HCT116 (cell line): ENCODE results near the gene PSMB5. TPM values are rescaled to one million over a fixed set of nuclear protein-coding genes. Genes with fewer than 3 reads are reported as not detected.

Experiments used
- ATAC-seq: fragments of 200-7000 bp; cut with Tn5 transposase; 2 replicates; pipeline ENCODE4 v1.9.1; 2020; ENCODE audit warnings: mild to moderate bottlenecking, moderate library complexity
- BruUV-seq: library from RNA; stranded (reverse); fragments of 400-500 nt; replicated peaks from 2 replicates; lab custom pipeline; 2021; lab: Mats Ljungman, UMichigan
- CTCF ChIA-PET: fragments of 300-600 bp; sonication (Branson Sonifier 250); formaldehyde crosslinking; loops from one replicate; lab custom pipeline; 2021; ENCODE audit warnings: antibody characterized with exemption; lab: Charles Lee
- POLR2A ChIA-PET: fragments of 300-600, 350-600 bp; sonication (Branson Sonifier 250); formaldehyde crosslinking; loops from one replicate; lab custom pipeline; 2021; ENCODE audit warnings: antibody characterized with exemption; lab: Charles Lee
- RAD21 ChIA-PET, 2 experiments: fragments of 300-600 bp; sonication (Branson Sonifier 250); formaldehyde crosslinking; loops; one replicate each; lab custom pipeline; 2023; ENCODE audit warnings: low total read pairs in 2 of 2; ENCODE audit not compliant: uncharacterized antibody in 2 of 2, unreplicated experiment in 2 of 2, low non-redundant PET in 1 of 2; lab: Charles Lee
- DNase-seq: peaks from one replicate; pipeline ENCODE4 v3.0.0-alpha.2; 2010; ENCODE audit warnings: low read depth, low spot score
- H2AFZ ChIP-seq: fragments of 200-600 bp; shearing (Covaris generic), sonication (generic); 2 replicates; pipeline ENCODE4 v1.6.1; 2017; ENCODE audit warnings: low read depth, mixed run types, mixed read lengths, antibody characterized with exemption, low read length; ENCODE audit not compliant: poor library complexity, severe bottlenecking
- H3K27ac ChIP-seq: 2 replicates; pipeline ENCODE4 v1.5.1; 2012; ENCODE audit warnings: low read depth, low read length
- H3K27me3 ChIP-seq: fragments of 200-600 bp; sonication (generic); 2 replicates; pipeline ENCODE4 v1.6.1; 2016; ENCODE audit warnings: mixed run types, low read length, mixed read lengths; ENCODE audit not compliant: insufficient read depth
- H3K36me3 ChIP-seq, 2 experiments: fragments of 200-500 bp in 1 of 2; fragments of 200-600 bp in 1 of 2; sonication (Bioruptor generic) in 1 of 2; sonication (generic) in 1 of 2; 2 replicates each; pipeline versions ENCODE4 v1.5.1 to v1.6.1; 2014 to 2016; ENCODE audit warnings: low read length in 2 of 2, inconsistent platforms in 1 of 2, mixed read lengths in 1 of 2, mixed run types in 1 of 2; ENCODE audit not compliant: insufficient read depth in 2 of 2, control insufficient read depth in 1 of 2
- H3K4me1 ChIP-seq, 2 experiments: fragments of 200-600 bp in 1 of 2; sonication (generic) in 1 of 2; 2 replicates each; pipeline versions ENCODE4 v1.5.1 to v1.6.1; 2012 to 2017; ENCODE audit warnings: low read length in 2 of 2, inconsistent platforms in 1 of 2, mild to moderate bottlenecking in 1 of 2, mixed read lengths in 1 of 2, mixed run types in 1 of 2, moderate library complexity in 1 of 2; ENCODE audit not compliant: insufficient read depth in 2 of 2, control insufficient read depth in 1 of 2
- H3K4me2 ChIP-seq: fragments of 200-600 bp; sonication (generic); 2 replicates; pipeline ENCODE4 v1.6.1; 2017; ENCODE audit warnings: mixed run types, low read length, mixed read lengths
- H3K4me3 ChIP-seq, 2 experiments: fragments of 200-600 bp in 1 of 2; sonication (generic) in 1 of 2; replicated peaks in 1 of 2; 2 replicates each; pipeline ENCODE4 v1.5.1; 2011 to 2016; ENCODE audit warnings: low read length in 2 of 2, control low read depth in 1 of 2, low read depth in 1 of 2, mild to moderate bottlenecking in 1 of 2, mixed read lengths in 1 of 2, mixed run types in 1 of 2
- H3K79me2 ChIP-seq: fragments of 200-600 bp; sonication (generic); 2 replicates; pipeline ENCODE4 v1.6.1; 2017; ENCODE audit warnings: mild to moderate bottlenecking, mixed run types, low read length, moderate library complexity, mixed read lengths; ENCODE audit not compliant: insufficient read depth
- H3K9ac ChIP-seq: fragments of 200-600 bp; sonication (generic); 2 replicates; pipeline ENCODE4 v1.6.1; 2016; ENCODE audit warnings: low read length, mixed read lengths
- H3K9me2 ChIP-seq: fragments of 200-600 bp; sonication (generic), shearing (Covaris generic); 2 replicates; pipeline ENCODE4 v1.6.1; 2017; ENCODE audit warnings: mixed run types, mild to moderate bottlenecking, moderate library complexity; ENCODE audit not compliant: insufficient read depth
- H3K9me3 ChIP-seq, 2 experiments: fragments of 200-500 bp in 1 of 2; fragments of 200-600 bp in 1 of 2; sonication (Bioruptor generic) in 1 of 2; sonication (generic) in 1 of 2; 2 replicates each; pipeline ENCODE4 v1.6.1; 2014 to 2017; ENCODE audit warnings: low read length in 2 of 2, mixed read lengths in 2 of 2, inconsistent platforms in 1 of 2, low read depth in 1 of 2, mild to moderate bottlenecking in 1 of 2, mixed run types in 1 of 2, moderate library complexity in 1 of 2; ENCODE audit not compliant: control insufficient read depth in 1 of 2, insufficient read depth in 1 of 2
- H4K20me1 ChIP-seq: fragments of 200-600 bp; sonication (generic), shearing (Covaris generic); 2 replicates; pipeline ENCODE4 v1.6.1; 2017; ENCODE audit warnings: mixed run types, mild to moderate bottlenecking, moderate library complexity; ENCODE audit not compliant: insufficient read depth
- ATF3 ChIP-seq: IDR thresholded peaks from 2 replicates; pipeline ENCODE4 v1.6.1; 2012
- CEBPB ChIP-seq: IDR thresholded peaks from 2 replicates; pipeline ENCODE4 v1.6.1; 2012; ENCODE audit warnings: low read depth
- EGR1 ChIP-seq: IDR thresholded peaks from 2 replicates; pipeline ENCODE4 v1.6.1; 2012; ENCODE audit warnings: low read depth
- ELF1 ChIP-seq: IDR thresholded peaks from 2 replicates; pipeline ENCODE4 v1.6.1; 2012; ENCODE audit warnings: low read depth, borderline replicate concordance
- EZH2phosphoT487 ChIP-seq: fragments of 200-600 bp; IDR thresholded peaks from 2 replicates; pipeline ENCODE4 v1.6.1; 2018; ENCODE audit warnings: antibody characterized with exemption, borderline replicate concordance
- JUND ChIP-seq: IDR thresholded peaks from 2 replicates; pipeline ENCODE4 v1.6.1; 2012
- MAX ChIP-seq: IDR thresholded peaks from 2 replicates; pipeline ENCODE4 v1.6.1; 2012
- RAD21 ChIP-seq: IDR thresholded peaks from 2 replicates; pipeline ENCODE4 v1.6.1; 2012; ENCODE audit warnings: low read depth, mild to moderate bottlenecking
- SIN3A ChIP-seq: IDR thresholded peaks from 2 replicates; pipeline ENCODE4 v1.6.1; 2012; ENCODE audit warnings: low read depth
- TCF7L2 ChIP-seq: IDR thresholded peaks from 2 replicates; pipeline ENCODE4 v1.7.0; 2011; ENCODE audit warnings: borderline replicate concordance, inconsistent platforms; ENCODE audit not compliant: insufficient read depth, insufficient read length; ENCODE audit errors: extremely low read depth
- ZBTB33 ChIP-seq: IDR thresholded peaks from 2 replicates; pipeline ENCODE4 v1.6.1; 2011; ENCODE audit warnings: mild to moderate bottlenecking, low read length, moderate library complexity; ENCODE audit not compliant: insufficient replicate concordance; ENCODE audit errors: extremely low read depth
- ZFX ChIP-seq: fragments of 450-650 bp; IDR thresholded peaks from 2 replicates; pipeline ENCODE4 v1.6.1; 2017
- ZNF274 ChIP-seq: fragments of 200-500 bp; sonication (Bioruptor generic); IDR thresholded peaks from 2 replicates; pipeline ENCODE4 v1.6.1; 2014; ENCODE audit warnings: mild to moderate bottlenecking, low read depth, low read length, inconsistent platforms
- intact Hi-C: fragments of 100-400 bp; cut with micrococcal nuclease; formaldehyde crosslinking; loops from 2 replicates; pipeline ENCODE4 v1.10.0; 2022
- total RNA-seq: library from RNA; stranded (reverse); gene quantifications from one replicate; pipeline ENCODE4 v1.2.1, GENCODE V29; 2021; ENCODE audit not compliant: unreplicated experiment
- TF ChIP-seq, protein P1 (sequence below), 3 experiments: fragments of 200-600 bp in 1 of 3; sonication (generic) in 1 of 3; IDR thresholded peaks in 2 of 3; conservative IDR thresholded peaks in 1 of 3; 2 replicates each; pipeline ENCODE4 v1.5.1; 2012 to 2017; ENCODE audit warnings: low read depth in 2 of 3, low read length in 2 of 3, antibody characterized with exemption in 1 of 3, borderline replicate concordance in 1 of 3, control low read depth in 1 of 3, mild to moderate bottlenecking in 1 of 3, mixed read lengths in 1 of 3, mixed run types in 1 of 3, moderate library complexity in 1 of 3; ENCODE audit not compliant: insufficient read depth in 1 of 3
- TF ChIP-seq, protein P2 (sequence below): IDR thresholded peaks from 2 replicates; pipeline ENCODE4 v1.6.1; 2012; ENCODE audit warnings: low read depth

PSMB5 gene
- total RNA-seq, 1 experiment from 2014 or later: 212 TPM

- Histone ChIP-seq H3K4me3 (no peak overlapping the region), H3K36me3 (peaks cover 29 to 52% of the 10 kb centered on the region in 2 experiments), H3K27ac (no peak overlapping the region), H2AFZ (no peak overlapping the region), H3K79me2 (peaks cover 48% of the 10 kb centered on the region), H3K4me2 (no peak overlapping the region), H4K20me1 (no peaks in the 10 kb centered on the region), H3K4me1 (peaks cover 13 to 23% of the 10 kb centered on the region in 2 experiments; a peak in 3 of 4 replicates), H3K9me2 (no peaks in the 10 kb centered on the region), H3K27me3 (no peaks in the 10 kb centered on the region), H3K9me3 (no peaks in the 10 kb centered on the region), H3K9ac (no peak overlapping the region)
- TF ChIP-seq, protein P1, sequence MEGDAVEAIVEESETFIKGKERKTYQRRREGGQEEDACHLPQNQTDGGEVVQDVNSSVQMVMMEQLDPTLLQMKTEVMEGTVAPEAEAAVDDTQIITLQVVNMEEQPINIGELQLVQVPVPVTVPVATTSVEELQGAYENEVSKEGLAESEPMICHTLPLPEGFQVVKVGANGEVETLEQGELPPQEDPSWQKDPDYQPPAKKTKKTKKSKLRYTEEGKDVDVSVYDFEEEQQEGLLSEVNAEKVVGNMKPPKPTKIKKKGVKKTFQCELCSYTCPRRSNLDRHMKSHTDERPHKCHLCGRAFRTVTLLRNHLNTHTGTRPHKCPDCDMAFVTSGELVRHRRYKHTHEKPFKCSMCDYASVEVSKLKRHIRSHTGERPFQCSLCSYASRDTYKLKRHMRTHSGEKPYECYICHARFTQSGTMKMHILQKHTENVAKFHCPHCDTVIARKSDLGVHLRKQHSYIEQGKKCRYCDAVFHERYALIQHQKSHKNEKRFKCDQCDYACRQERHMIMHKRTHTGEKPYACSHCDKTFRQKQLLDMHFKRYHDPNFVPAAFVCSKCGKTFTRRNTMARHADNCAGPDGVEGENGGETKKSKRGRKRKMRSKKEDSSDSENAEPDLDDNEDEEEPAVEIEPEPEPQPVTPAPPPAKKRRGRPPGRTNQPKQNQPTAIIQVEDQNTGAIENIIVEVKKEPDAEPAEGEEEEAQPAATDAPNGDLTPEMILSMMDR (IDR thresholded peaks at IDR 0.05 in 2 of 3, conservative IDR thresholded peaks at IDR 0.05 in 1 of 3; ENCODE audit: borderline replicate concordance in 1 of 3, insufficient read depth in 1 of 3, low read depth in 2 of 3, low read length in 2 of 3): no peak
- TF ChIP-seq, protein P2, sequence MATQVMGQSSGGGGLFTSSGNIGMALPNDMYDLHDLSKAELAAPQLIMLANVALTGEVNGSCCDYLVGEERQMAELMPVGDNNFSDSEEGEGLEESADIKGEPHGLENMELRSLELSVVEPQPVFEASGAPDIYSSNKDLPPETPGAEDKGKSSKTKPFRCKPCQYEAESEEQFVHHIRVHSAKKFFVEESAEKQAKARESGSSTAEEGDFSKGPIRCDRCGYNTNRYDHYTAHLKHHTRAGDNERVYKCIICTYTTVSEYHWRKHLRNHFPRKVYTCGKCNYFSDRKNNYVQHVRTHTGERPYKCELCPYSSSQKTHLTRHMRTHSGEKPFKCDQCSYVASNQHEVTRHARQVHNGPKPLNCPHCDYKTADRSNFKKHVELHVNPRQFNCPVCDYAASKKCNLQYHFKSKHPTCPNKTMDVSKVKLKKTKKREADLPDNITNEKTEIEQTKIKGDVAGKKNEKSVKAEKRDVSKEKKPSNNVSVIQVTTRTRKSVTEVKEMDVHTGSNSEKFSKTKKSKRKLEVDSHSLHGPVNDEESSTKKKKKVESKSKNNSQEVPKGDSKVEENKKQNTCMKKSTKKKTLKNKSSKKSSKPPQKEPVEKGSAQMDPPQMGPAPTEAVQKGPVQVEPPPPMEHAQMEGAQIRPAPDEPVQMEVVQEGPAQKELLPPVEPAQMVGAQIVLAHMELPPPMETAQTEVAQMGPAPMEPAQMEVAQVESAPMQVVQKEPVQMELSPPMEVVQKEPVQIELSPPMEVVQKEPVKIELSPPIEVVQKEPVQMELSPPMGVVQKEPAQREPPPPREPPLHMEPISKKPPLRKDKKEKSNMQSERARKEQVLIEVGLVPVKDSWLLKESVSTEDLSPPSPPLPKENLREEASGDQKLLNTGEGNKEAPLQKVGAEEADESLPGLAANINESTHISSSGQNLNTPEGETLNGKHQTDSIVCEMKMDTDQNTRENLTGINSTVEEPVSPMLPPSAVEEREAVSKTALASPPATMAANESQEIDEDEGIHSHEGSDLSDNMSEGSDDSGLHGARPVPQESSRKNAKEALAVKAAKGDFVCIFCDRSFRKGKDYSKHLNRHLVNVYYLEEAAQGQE: no peak
- TF ChIP-seq JUND (no peak), ZFX (no peak), EGR1 (no peak), ZBTB33 (no peak), RAD21 (no peak), MAX (no peak), ZNF274 (no peak), ATF3 (no peak), SIN3A (no peak), EZH2phosphoT487 (no peak), TCF7L2 (no peak), CEBPB (no peak), ELF1 (no peak)
- ChIA-PET RAD21 (no interaction called here), POLR2A (no interaction called here), CTCF (no interaction called here)
- BruUV-seq: no TSS peak
- DNase-seq: no peak
- no peak for ATAC-seq
- intact Hi-C loops: no loop called here
Measured at GRCh38 chr14:23028799-23029198, 5.9 kb downstream of the PSMB5 start.
